Right lobe of liver (tissue), 6 donors: ENCODE data around the gene PFN1. TPM values are rescaled to one million over a fixed set of nuclear protein-coding genes. Genes with fewer than 3 reads are reported as not detected.

Experiments
- ATAC-seq, 4 donors: fragments of 200-7000 bp; cut with Tn5 transposase; one replicate each; pipeline ENCODE4 v1.9.1; 2020; ENCODE audit warnings: mild to moderate bottlenecking in 4 of 4, moderate library complexity in 4 of 4
- DNase-seq, 3 donors: peaks; one replicate each; pipeline ENCODE4 v3.0.0-alpha.2; 2020
- H3K27ac ChIP-seq, 3 donors: fragments of 200-600 bp; one replicate each; pipeline ENCODE4 v1.8.0; 2022
- H3K27me3 ChIP-seq, 2 donors: fragments of 200-600 bp; one replicate each; pipeline ENCODE4 v1.8.0; 2022
- H3K36me3 ChIP-seq, 4 donors: fragments of 200-600 bp; sonication (generic) in 1 of 4; one replicate each; pipeline versions ENCODE4 v1.5.1 to v1.8.0; 2017 to 2022; ENCODE audit warnings: control low read depth in 1 of 4
- H3K4me1 ChIP-seq, 4 donors: fragments of 200-600 bp; sonication (generic) in 1 of 4; one replicate each; pipeline versions ENCODE4 v1.5.1 to v1.8.0; 2017 to 2022; ENCODE audit warnings: control low read depth in 1 of 4
- H3K4me3 ChIP-seq, 3 donors: fragments of 200-600 bp; one replicate each; pipeline ENCODE4 v1.8.0; 2022
- H3K9me3 ChIP-seq, 4 donors: fragments of 200-600 bp; sonication (generic) in 1 of 4; one replicate each; pipeline versions ENCODE4 v1.5.1 to v1.8.0; 2017 to 2022; ENCODE audit warnings: control low read depth in 1 of 4
- CTCF ChIP-seq, 4 donors: fragments of 200-600 bp in 3 of 4; fragments of 450-650 bp in 1 of 4; IDR thresholded peaks; one replicate each; pipeline versions ENCODE4 v1.5.1 to v1.8.0; 2016 to 2022; ENCODE audit warnings: antibody characterized with exemption in 4 of 4, mild to moderate bottlenecking in 2 of 4
- POLR2A ChIP-seq: fragments of 450-650 bp; IDR thresholded peaks from one replicate; pipeline ENCODE4 v1.6.1; 2017; ENCODE audit warnings: antibody characterized with exemption, mild to moderate bottlenecking
- WGBS: methylation state at CpG from one replicate; pipeline ENCODE4 v1.1.6; 2018; ENCODE audit warnings: low coverage, low lambda C conversion rate; ENCODE audit not compliant: insufficient coverage; ENCODE audit errors: missing lambda C conversion rate; 5-methylcytosine and 5-hydroxymethylcytosine counted together
- intact Hi-C, 2 donors: fragments of 100-400 bp; cut with DNase I; formaldehyde crosslinking; loops; one replicate each; pipeline versions ENCODE4 v1.11.2 to v1.14.1; 2022
- total RNA-seq, 6 experiments: library from RNA; depleted of rRNA in 2 of 6; stranded (reverse); fragments of >200 nt in 2 of 6; fragmentation: NEBNext Ultra II Directional in 3 of 6; extraction: Animal tissue kit (Norgen Biotek cat#: 25700) in 3 of 6; gene quantifications; one replicate each; pipeline versions ENCODE4 v1.1.0 to v1.2.4, GENCODE V29; 2016 to 2023
- donor health status: DM: no; HTN: yes; CAD: no.
- donor health status: DM: no; HTN: no; CAD: no.
- donor health status: DM: no; HTN: no; CAD: no.
- donor health status: DM: no; HTN: yes; CAD: no.
- donor health status: DM: no; HTN: yes; CAD: no.

PFN1 gene
- total RNA-seq, 6 experiments from 2014 or later, result 221 to 1,037 (median 292) TPM

- TF ChIP-seq POLR2A (no peak), CTCF (IDR thresholded peaks at IDR 0.05) (no peak)
- H3K36me3 ChIP-seq, result peaks cover 0 to 37% (median 7%) of the 10 kb centered on the region in 4 donors
- H3K27ac ChIP-seq, result peak overlapping the region in 1 of 3 donors; percentile 37
- peaks cover 0 to 34% (median 6%) of the 10 kb centered on the region in 4 donors for H3K4me1 ChIP-seq
- H3K4me3 ChIP-seq, result no peak overlapping the region
- ATAC-seq (no peak), DNase-seq (no peak)
- intact Hi-C loops, result no loop called here
- 30% methylated on average over 2 of the region's 3 CpGs for WGBS
- H3K27me3 ChIP-seq, result no peaks in the 10 kb centered on the region
- no peaks in the 10 kb centered on the region for H3K9me3 ChIP-seq
These were observed 4.2 kb downstream of the PFN1 start for GRCh38 chr17:4944163-4944553.

- no peak overlapping the region for H3K27ac ChIP-seq
- ATAC-seq, result no peak
- WGBS, result 80% methylated on average over 9 of the region's 13 CpGs
- intact Hi-C loops, result no loop called here
- H3K9me3 ChIP-seq, result no peaks in the 10 kb centered on the region
- TF ChIP-seq CTCF (IDR thresholded peaks at IDR 0.05), result no peak
- no peak for TF ChIP-seq POLR2A
- peaks cover 0 to 41% (median 7%) of the 10 kb centered on the region in 4 donors for H3K36me3 ChIP-seq
- peaks cover 0 to 42% (median 11%) of the 10 kb centered on the region in 4 donors for H3K4me1 ChIP-seq
- no peaks in the 10 kb centered on the region for H3K27me3 ChIP-seq
- no peak overlapping the region for H3K4me3 ChIP-seq
- DNase-seq, result no peak
These were observed 5.4 kb downstream of the PFN1 start for GRCh38 chr17:4942760-4943508.

- WGBS, result 23% methylated on average over 4 of the region's 4 CpGs
- no peak for ATAC-seq
- intact Hi-C loops, result no loop called here
- no peaks in the 10 kb centered on the region for H3K9me3 ChIP-seq
- peak overlapping the region in 2 of 3 donors; percentile 70 to 83 for H3K27ac ChIP-seq
- H3K27me3 ChIP-seq, result no peaks in the 10 kb centered on the region
- TF ChIP-seq CTCF (IDR thresholded peaks at IDR 0.05) (no peak), POLR2A (no peak)
- peaks cover 0 to 36% (median 11%) of the 10 kb centered on the region in 4 donors for H3K4me1 ChIP-seq
- peaks cover 0 to 50% (median 9%) of the 10 kb centered on the region in 4 donors for H3K36me3 ChIP-seq
- no peak for DNase-seq
- peak overlapping the region; percentile 83 to 95 (median 87) for H3K4me3 ChIP-seq
These were observed 7.1 kb downstream of the PFN1 start for GRCh38 chr17:4941319-4941610.

GRCh38 chr17:4940555-4941318 is 7.6 kb downstream of the PFN1 start:
- WGBS, result 1% methylated on average over 15 of the region's 29 CpGs
- H3K27ac ChIP-seq, result peak overlapping the region; percentile 70 to 93 (median 83)
- H3K4me1 ChIP-seq, result peaks cover 0 to 31% (median 11%) of the 10 kb centered on the region in 4 donors
- no peaks in the 10 kb centered on the region for H3K9me3 ChIP-seq
- H3K27me3 ChIP-seq, result no peaks in the 10 kb centered on the region
- intact Hi-C loops, result no loop called here
- peak overlapping the region; percentile 83 to 95 (median 87) for H3K4me3 ChIP-seq
- ATAC-seq (peak; percentile 68 to 79 (median 70)), DNase-seq (peak in 2 of 3 donors; percentile 79 to 88)
- H3K36me3 ChIP-seq, result peaks cover 0 to 45% (median 9%) of the 10 kb centered on the region in 4 donors
- no peak for TF ChIP-seq POLR2A
- TF ChIP-seq CTCF (IDR thresholded peaks at IDR 0.05), result no peak
